ENCODE data around the gene TIMMDC1.
"Not testable (repeated sequence)": the region's sequence is repeated elsewhere in the genome, so short reads cannot be mapped to it uniquely, and the experiment has no call there.

TIMMDC1 gene

GRCh38 chr3:119557192-119557876 lies 59.0 kb downstream of the TIMMDC1 start:
- no peak for TF ChIP-seq CTCF (IDR thresholded peaks at IDR 0.05; ENCODE audit: low read depth, low read length, missing control alignments)
- in situ Hi-C loops (cut with HindIII; ENCODE audit: low sequenced_read_pairs), result no loop called here
- DNase-seq (ENCODE audit: low read depth), result no peak
- H3K4me3 ChIP-seq (ENCODE audit: low read depth, low read length), result no peak overlapping the region

- H3K4me3 ChIP-seq (ENCODE audit: low read depth, low read length), result no peak overlapping the region
- in situ Hi-C loops (cut with HindIII; ENCODE audit: low sequenced_read_pairs), result no loop called here
- no peak for TF ChIP-seq CTCF (IDR thresholded peaks at IDR 0.05; ENCODE audit: low read depth, low read length, missing control alignments)
- DNase-seq (ENCODE audit: low read depth), result no peak
These were observed 59.5 kb downstream of the TIMMDC1 start for GRCh38 chr3:119557877-119558269.

GRCh38 chr3:119558626-119559317 lies 60.4 kb downstream of the TIMMDC1 start:
- TF ChIP-seq CTCF (IDR thresholded peaks at IDR 0.05; ENCODE audit: low read depth, low read length, missing control alignments), result no peak
- DNase-seq (ENCODE audit: low read depth), result no peak
- in situ Hi-C loops (cut with HindIII; ENCODE audit: low sequenced_read_pairs), result no loop called here
- H3K4me3 ChIP-seq (ENCODE audit: low read depth, low read length), result no peak overlapping the region

DNA sequence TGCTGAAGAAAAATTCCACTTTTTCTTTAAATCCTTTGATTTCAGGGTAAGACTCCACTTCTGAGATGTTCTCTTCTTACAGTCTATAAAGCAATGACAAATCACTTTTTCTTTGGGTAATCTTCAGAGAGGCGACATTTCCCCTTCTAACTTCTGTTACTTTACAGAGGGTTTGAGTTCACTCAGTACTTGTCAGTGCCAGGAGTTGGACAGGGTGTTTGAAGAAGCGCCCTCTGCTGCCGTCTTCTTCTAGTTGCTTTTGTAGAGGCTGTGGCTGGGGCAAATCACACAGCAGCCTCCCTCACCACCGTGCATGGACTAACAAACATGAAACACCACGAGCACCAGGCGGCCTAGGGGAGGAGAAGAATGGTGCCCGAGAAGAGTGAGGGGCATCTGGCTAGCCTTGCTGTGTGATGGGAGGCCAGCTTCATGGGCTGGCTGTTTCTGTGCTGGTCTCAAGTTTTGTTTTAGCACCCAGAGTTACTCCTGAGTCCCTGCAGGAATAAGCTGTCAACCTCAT lies 61.2 kb downstream of the TIMMDC1 start, which contains the start of gene CD80:
TSS of gene CD80 (minus strand) at position 174 of the 523 bp plus-strand sequence. CDS start 1,886 bp downstream, outside the sequence.
- TF ChIP-seq CTCF (IDR thresholded peaks at IDR 0.05; ENCODE audit: low read depth, low read length, missing control alignments), result peak; percentile 23
- no peak within 1 kb of the TSS for H3K4me3 ChIP-seq (ENCODE audit: low read depth, low read length)
- no peak for DNase-seq (ENCODE audit: low read depth)
- in situ Hi-C loops (cut with HindIII; ENCODE audit: low sequenced_read_pairs), result no loop called here

- H3K4me3 ChIP-seq (ENCODE audit: low read depth, low read length), result no peak overlapping the region
- in situ Hi-C loops (cut with HindIII; ENCODE audit: low sequenced_read_pairs), result no loop called here
- DNase-seq (ENCODE audit: low read depth), result no peak
- no peak for TF ChIP-seq CTCF (IDR thresholded peaks at IDR 0.05; ENCODE audit: low read depth, low read length, missing control alignments)
These were observed 61.8 kb downstream of the TIMMDC1 start for GRCh38 chr3:119560160-119560559.

- H3K4me3 ChIP-seq (ENCODE audit: low read depth, low read length), result no peak overlapping the region
- DNase-seq (ENCODE audit: low read depth), result no peak
- in situ Hi-C loops (cut with HindIII; ENCODE audit: low sequenced_read_pairs), result no loop called here
- no peak for TF ChIP-seq CTCF (IDR thresholded peaks at IDR 0.05; ENCODE audit: low read depth, low read length, missing control alignments)
These were observed 64.1 kb downstream of the TIMMDC1 start for GRCh38 chr3:119562307-119562961.

- DNase-seq (ENCODE audit: low read depth); in situ Hi-C loops (cut with HindIII; ENCODE audit: low sequenced_read_pairs); H3K4me3 ChIP-seq (ENCODE audit: low read depth, low read length): not testable (repeated sequence)
These were observed 65.0 kb downstream of the TIMMDC1 start for GRCh38 chr3:119563334-119563733.
